Activated CD4-positive, alpha-beta memory T cell treated with anti-CD3 and anti-CD28 coated beads for 36 hours (primary cell): ENCODE measurements around the gene HSPBP1. TPM values are rescaled to one million over a fixed set of nuclear protein-coding genes. Genes with fewer than 3 reads are reported as not detected.

ENCODE experiments used
- CTCF ChIA-PET: fragments of 350-600 bp; sonication (Branson Sonifier 250); formaldehyde crosslinking; loops from one replicate; lab custom pipeline; 2021; ENCODE audit warnings: antibody characterized with exemption, inconsistent platforms; lab: Charles Lee
- POLR2A ChIA-PET: fragments of 350-600 bp; sonication (Branson Sonifier 250); formaldehyde crosslinking; loops from one replicate; lab custom pipeline; 2021; ENCODE audit warnings: antibody characterized with exemption; lab: Charles Lee
- DNase-seq: peaks from one replicate; pipeline ENCODE4 v3.0.0-alpha.2; 2020
- H3K27ac Mint-ChIP-seq: one replicate; pipeline ENCODE4 v1.8.0; 2021; ENCODE audit warnings: mixed read lengths
- H3K27me3 Mint-ChIP-seq: one replicate; pipeline ENCODE4 v1.8.0; 2021; ENCODE audit warnings: mixed read lengths
- H3K36me3 Mint-ChIP-seq: one replicate; pipeline ENCODE4 v1.8.0; 2021; ENCODE audit warnings: mixed read lengths
- H3K4me1 Mint-ChIP-seq: one replicate; pipeline ENCODE4 v1.8.0; 2021; ENCODE audit warnings: low read depth, mixed read lengths
- H3K4me3 Mint-ChIP-seq: one replicate; pipeline ENCODE4 v1.8.0; 2021; ENCODE audit warnings: mild to moderate bottlenecking, mixed read lengths
- H3K9me3 Mint-ChIP-seq: one replicate; pipeline ENCODE4 v1.8.0; 2021; ENCODE audit warnings: mixed read lengths
- intact Hi-C: fragments of 100-400 bp; cut with micrococcal nuclease; formaldehyde crosslinking; loops from one replicate; pipeline ENCODE4 v1.15.1; 2023
- total RNA-seq, 2 experiments: library from RNA; stranded (reverse); gene quantifications; one replicate each; pipeline ENCODE4 v1.2.3, GENCODE V29; 2021

HSPBP1 gene
- total RNA-seq, 2 experiments from 2014 or later, result 45.0 to 45.4 TPM

- H3K36me3 Mint-ChIP-seq, result no peaks in the 10 kb centered on the region
- no peaks in the 10 kb centered on the region for H3K9me3 Mint-ChIP-seq
- POLR2A ChIA-PET, result no interaction called here
- no peaks in the 10 kb centered on the region for H3K4me1 Mint-ChIP-seq
- intact Hi-C loops, result no loop called here
- no peak for DNase-seq
- H3K4me3 Mint-ChIP-seq, result no peak overlapping the region
- H3K27me3 Mint-ChIP-seq, result no peaks in the 10 kb centered on the region
- CTCF ChIA-PET, result interaction anchor here (1.3 to 2.9 kb wide), 2 partner anchors 12 to 13 kb away, joined by 3 to 13 read pairs; no protein-coding TSS in a partner anchor
- H3K27ac Mint-ChIP-seq, result no peak overlapping the region
These were observed 34.5 kb upstream of the HSPBP1 start for GRCh38 chr19:55314396-55314795.

GRCh38 chr19:55312621-55313512 lies 33.0 kb upstream of the HSPBP1 start:
- POLR2A ChIA-PET, result interaction anchor here (0.8 kb wide), 1 partner anchor 71 kb away, joined by 3 read pairs; the partner anchor contains the start of gene TMEM238
- intact Hi-C loops, result no loop called here
- Mint-ChIP-seq H3K27me3 (no peaks in the 10 kb centered on the region), H3K27ac (no peak overlapping the region), H3K9me3 (no peaks in the 10 kb centered on the region), H3K36me3 (no peaks in the 10 kb centered on the region), H3K4me1 (no peaks in the 10 kb centered on the region), H3K4me3 (no peak overlapping the region)
- CTCF ChIA-PET, result interaction anchor here (2.9 kb wide), 1 partner anchor 11 kb away, joined by 13 read pairs; no protein-coding TSS in a partner anchor
- no peak for DNase-seq

- no peak for DNase-seq
- CTCF ChIA-PET, result interaction anchor here (2.9 kb wide), 1 partner anchor 10 kb away, joined by 13 read pairs; no protein-coding TSS in a partner anchor
- POLR2A ChIA-PET, result no interaction called here
- Mint-ChIP-seq H3K4me1 (no peaks in the 10 kb centered on the region), H3K36me3 (no peaks in the 10 kb centered on the region), H3K9me3 (no peaks in the 10 kb centered on the region), H3K4me3 (no peak overlapping the region), H3K27ac (no peak overlapping the region), H3K27me3 (no peaks in the 10 kb centered on the region)
- intact Hi-C loops, result no loop called here
These were observed 31.9 kb upstream of the HSPBP1 start for GRCh38 chr19:55311797-55312196.

- intact Hi-C loops, result no loop called here
- CTCF ChIA-PET, result interaction anchor here (2.9 kb wide), 1 partner anchor 9 kb away, joined by 13 read pairs; no protein-coding TSS in a partner anchor
These were observed 31.5 kb upstream of the HSPBP1 start for GRCh38 chr19:55311397-55311796.

GRCh38 chr19:55310498-55310897 lies 30.6 kb upstream of the HSPBP1 start:
- intact Hi-C loops, result no loop called here
- Mint-ChIP-seq H3K9me3 (no peaks in the 10 kb centered on the region), H3K27ac (no peak overlapping the region), H3K4me1 (no peaks in the 10 kb centered on the region), H3K4me3 (no peak overlapping the region), H3K27me3 (no peaks in the 10 kb centered on the region), H3K36me3 (no peaks in the 10 kb centered on the region)
- ChIA-PET POLR2A (no interaction called here), CTCF (no interaction called here)
- DNase-seq, result no peak

More at GRCh38 chr19:55311397-55311796, 31.5 kb upstream of the HSPBP1 start:
- POLR2A ChIA-PET, result no interaction called here
- no peak overlapping the region for H3K4me3 Mint-ChIP-seq
- no peak for DNase-seq
- H3K4me1 Mint-ChIP-seq, result no peaks in the 10 kb centered on the region
- no peaks in the 10 kb centered on the region for H3K27me3 Mint-ChIP-seq
- H3K27ac Mint-ChIP-seq, result no peak overlapping the region
- H3K9me3 Mint-ChIP-seq, result no peaks in the 10 kb centered on the region
- no peaks in the 10 kb centered on the region for H3K36me3 Mint-ChIP-seq

GRCh38 chr19:55309448-55309847 lies 29.5 kb upstream of the HSPBP1 start:
- peaks cover 2% of the 10 kb centered on the region for H3K36me3 Mint-ChIP-seq
- no peak overlapping the region for H3K27ac Mint-ChIP-seq
- ChIA-PET CTCF (no interaction called here), POLR2A (no interaction called here)
- no peaks in the 10 kb centered on the region for H3K9me3 Mint-ChIP-seq
- intact Hi-C loops, result no loop called here
- no peaks in the 10 kb centered on the region for H3K27me3 Mint-ChIP-seq
- H3K4me1 Mint-ChIP-seq, result no peaks in the 10 kb centered on the region
- H3K4me3 Mint-ChIP-seq, result no peak overlapping the region
- no peak for DNase-seq

GRCh38 chr19:55308281-55308680 lies 28.4 kb upstream of the HSPBP1 start:
- DNase-seq, result no peak
- Mint-ChIP-seq H3K4me1 (no peaks in the 10 kb centered on the region), H3K27ac (no peak overlapping the region), H3K9me3 (no peaks in the 10 kb centered on the region), H3K36me3 (peaks cover 2% of the 10 kb centered on the region), H3K27me3 (no peaks in the 10 kb centered on the region), H3K4me3 (no peak overlapping the region)
- intact Hi-C loops, result no loop called here
- ChIA-PET CTCF (interaction anchor here (1.4 kb wide), 1 partner anchor 75 kb away, joined by 4 read pairs; the partner anchor contains the start of gene TMEM238), POLR2A (interaction anchor here (0.6 kb wide), 1 partner anchor 347 kb away, joined by 3 read pairs; the partner anchor contains the start of gene U2AF2)

GRCh38 chr19:55306712-55307111 lies 26.8 kb upstream of the HSPBP1 start:
- Mint-ChIP-seq H3K9me3 (no peaks in the 10 kb centered on the region), H3K27me3 (no peaks in the 10 kb centered on the region), H3K27ac (no peak overlapping the region), H3K4me1 (no peaks in the 10 kb centered on the region), H3K4me3 (no peak overlapping the region), H3K36me3 (peaks cover 2% of the 10 kb centered on the region)
- ChIA-PET CTCF (interaction anchor here (1.1 to 1.6 kb wide), 4 partner anchors 15 to 197 kb away, joined by 3 to 6 read pairs (median 4); partner anchors contain the start of gene TMEM238), POLR2A (no interaction called here)
- DNase-seq, result no peak
- intact Hi-C loops, result no loop called here

GRCh38 chr19:55305983-55306562 lies 26.2 kb upstream of the HSPBP1 start:
- ChIA-PET CTCF (interaction anchor here (1.1 to 1.6 kb wide), 3 partner anchors 14 to 198 kb away, joined by 3 to 6 read pairs (median 4); partner anchors contain the start of gene TMEM238), POLR2A (interaction anchor here (1.0 kb wide), 1 partner anchor 33 kb away, joined by 3 read pairs; the partner anchor contains the start of gene KMT5C)
- intact Hi-C loops, result no loop called here
- H3K9me3 Mint-ChIP-seq, result no peaks in the 10 kb centered on the region
- no peaks in the 10 kb centered on the region for H3K4me1 Mint-ChIP-seq
- no peak overlapping the region for H3K27ac Mint-ChIP-seq
- no peak overlapping the region for H3K4me3 Mint-ChIP-seq
- no peak for DNase-seq
- peaks cover 2% of the 10 kb centered on the region for H3K36me3 Mint-ChIP-seq
- H3K27me3 Mint-ChIP-seq, result no peaks in the 10 kb centered on the region

- no peak overlapping the region for H3K27ac Mint-ChIP-seq
- intact Hi-C loops, result no loop called here
- no peaks in the 10 kb centered on the region for H3K27me3 Mint-ChIP-seq
- H3K4me1 Mint-ChIP-seq, result no peaks in the 10 kb centered on the region
- ChIA-PET POLR2A (interaction anchor here (1.0 kb wide), 1 partner anchor 34 kb away, joined by 3 read pairs; the partner anchor contains the start of gene KMT5C), CTCF (interaction anchor here (1.1 to 1.6 kb wide), 3 partner anchors 13 to 199 kb away, joined by 3 to 6 read pairs (median 4); partner anchors contain the start of gene TMEM238)
- H3K9me3 Mint-ChIP-seq, result no peaks in the 10 kb centered on the region
- peak; percentile 56 for DNase-seq
- H3K4me3 Mint-ChIP-seq, result no peak overlapping the region
- H3K36me3 Mint-ChIP-seq, result peaks cover 2% of the 10 kb centered on the region
These were observed 25.6 kb upstream of the HSPBP1 start for GRCh38 chr19:55305491-55305890.

GRCh38 chr19:55304980-55305379 lies 25.1 kb upstream of the HSPBP1 start:
- Mint-ChIP-seq H3K36me3 (peaks cover 2% of the 10 kb centered on the region), H3K27me3 (no peaks in the 10 kb centered on the region), H3K9me3 (no peaks in the 10 kb centered on the region), H3K4me3 (no peak overlapping the region), H3K4me1 (no peaks in the 10 kb centered on the region), H3K27ac (no peak overlapping the region)
- ChIA-PET POLR2A (no interaction called here), CTCF (no interaction called here)
- intact Hi-C loops, result no loop called here
- no peak for DNase-seq
